AG04450 (cell line): Measurements from ENCODE around the gene LY6G5B. TPM values are rescaled to one million over a fixed set of nuclear protein-coding genes. Genes with fewer than 3 reads are reported as not detected.

Experiments
- CTCF ChIA-PET: fragments of 300-600, 350-600 bp; formaldehyde crosslinking; extraction: SDS; loops from one replicate; lab custom pipeline; 2022; ENCODE audit warnings: antibody characterized with exemption, inconsistent platforms; lab: Charles Lee
- POLR2A ChIA-PET: fragments of 350-600 bp; formaldehyde crosslinking; extraction: SDS; loops from one replicate; lab custom pipeline; 2021; ENCODE audit warnings: antibody characterized with exemption, inconsistent platforms; lab: Yijun Ruan, JAX
- DNase-seq: peaks from one replicate; pipeline ENCODE4 v3.0.0-alpha.2; 2011; ENCODE audit warnings: low read depth, low spot score
- H3K27ac ChIP-seq: one replicate; pipeline ENCODE4 v1.5.1; 2012; ENCODE audit warnings: low read depth, low read length, control low read depth
- H3K27me3 ChIP-seq: one replicate; pipeline ENCODE4 v1.6.0; 2012; ENCODE audit warnings: low read length; ENCODE audit not compliant: control insufficient read depth, insufficient read depth
- H3K4me3 ChIP-seq: 2 replicates; pipeline ENCODE4 v1.5.1; 2011; ENCODE audit warnings: mild to moderate bottlenecking, low read depth, low read length, control low read depth
- H3K9me3 ChIP-seq: 2 replicates; pipeline ENCODE4 v1.5.1; 2012; ENCODE audit warnings: low read length; ENCODE audit not compliant: control insufficient read depth, insufficient read depth
- polyA plus RNA-seq: library from polyadenylated mRNA; depleted of rRNA; stranded (reverse); fragments of >200 nt; gene quantifications from 2 replicates; pipeline ENCODE4 v1.2.3, GENCODE V29; 2011; rRNA removed
- small RNA-seq: library from RNA; depleted of rRNA; stranded (forward); fragments of <200 nt; gene quantifications from one replicate; pipeline ENCODE3, GENCODE V24; 2012; ENCODE audit warnings: low read depth; ENCODE audit not compliant: insufficient read length
- TF ChIP-seq, protein P1 (sequence below): IDR thresholded peaks from 2 replicates; pipeline ENCODE4 v1.5.1; 2011; ENCODE audit warnings: low read depth, low read length, control low read depth, inconsistent platforms

Gene LY6G5B
- polyA plus RNA-seq, 1 experiment: 5.5 TPM

DNA sequence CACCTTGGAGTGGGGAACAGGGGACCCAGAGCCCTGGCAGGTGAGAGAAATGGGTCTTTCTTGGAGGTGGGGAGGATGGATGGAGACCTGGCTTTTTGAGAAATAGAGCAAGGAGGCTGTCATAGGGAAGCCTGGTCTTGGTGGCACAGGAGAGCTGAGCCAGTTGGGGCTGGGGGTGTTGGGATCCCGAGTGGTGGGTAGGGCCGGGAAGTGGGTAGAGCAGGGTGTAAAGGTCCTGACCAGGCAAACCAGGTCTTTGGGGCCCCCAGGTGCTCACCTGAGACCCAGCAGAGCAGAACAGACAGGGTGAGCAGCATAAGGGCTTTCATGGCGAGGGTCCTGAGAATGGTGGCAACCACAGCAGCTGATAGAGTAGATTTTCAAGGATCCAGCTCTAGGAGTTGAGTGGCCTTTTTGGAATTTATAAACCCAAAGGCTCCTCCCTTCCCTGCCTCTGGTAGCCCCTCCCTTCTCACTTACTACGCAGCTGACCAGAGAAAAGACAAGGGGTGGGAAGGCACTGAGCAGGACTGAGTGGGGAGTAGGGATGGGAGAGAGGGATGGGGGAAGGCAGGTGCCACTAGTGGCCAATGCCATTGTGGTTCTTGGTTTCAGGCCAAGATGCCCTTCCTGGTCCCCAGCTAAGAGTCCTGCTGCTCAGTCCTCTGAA lies 51.7 kb downstream of the LY6G5B start, which contains the start of gene LY6G6C:
LY6G6C (minus strand) TSS at position 396 of the 670 bp plus-strand sequence; CDS start at position 329, 67 bp downstream.
- POLR2A ChIA-PET: interaction anchor here (0.5 kb wide), 1 partner anchor 12 kb away, joined by 3 read pairs; no protein-coding TSS in a partner anchor

GRCh38 chr6:31722173-31722572 lies 52.4 kb downstream of the LY6G5B start:
- ChIA-PET CTCF (no interaction called here), POLR2A (no interaction called here)

More for the DNA sequence above, 51.7 kb downstream of the LY6G5B start, which contains the start of gene LY6G6C:
- TF ChIP-seq, protein P1, sequence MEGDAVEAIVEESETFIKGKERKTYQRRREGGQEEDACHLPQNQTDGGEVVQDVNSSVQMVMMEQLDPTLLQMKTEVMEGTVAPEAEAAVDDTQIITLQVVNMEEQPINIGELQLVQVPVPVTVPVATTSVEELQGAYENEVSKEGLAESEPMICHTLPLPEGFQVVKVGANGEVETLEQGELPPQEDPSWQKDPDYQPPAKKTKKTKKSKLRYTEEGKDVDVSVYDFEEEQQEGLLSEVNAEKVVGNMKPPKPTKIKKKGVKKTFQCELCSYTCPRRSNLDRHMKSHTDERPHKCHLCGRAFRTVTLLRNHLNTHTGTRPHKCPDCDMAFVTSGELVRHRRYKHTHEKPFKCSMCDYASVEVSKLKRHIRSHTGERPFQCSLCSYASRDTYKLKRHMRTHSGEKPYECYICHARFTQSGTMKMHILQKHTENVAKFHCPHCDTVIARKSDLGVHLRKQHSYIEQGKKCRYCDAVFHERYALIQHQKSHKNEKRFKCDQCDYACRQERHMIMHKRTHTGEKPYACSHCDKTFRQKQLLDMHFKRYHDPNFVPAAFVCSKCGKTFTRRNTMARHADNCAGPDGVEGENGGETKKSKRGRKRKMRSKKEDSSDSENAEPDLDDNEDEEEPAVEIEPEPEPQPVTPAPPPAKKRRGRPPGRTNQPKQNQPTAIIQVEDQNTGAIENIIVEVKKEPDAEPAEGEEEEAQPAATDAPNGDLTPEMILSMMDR: no peak
- H3K9me3 ChIP-seq: no peaks in the 10 kb centered on the region; the same call in 1 of the 2 replicates
- H3K27me3 ChIP-seq: peaks cover 13% of the 10 kb centered on the region
- CTCF ChIA-PET: no interaction called here
- H3K27ac ChIP-seq: no peak within 1 kb of the TSS
- H3K4me3 ChIP-seq: no peak within 1 kb of the TSS
- no peak for DNase-seq

More at GRCh38 chr6:31722173-31722572, 52.4 kb downstream of the LY6G5B start:
- no peak overlapping the region for H3K27ac ChIP-seq
- DNase-seq: no peak
- H3K9me3 ChIP-seq: no peaks in the 10 kb centered on the region; the same call in 1 of the 2 replicates
- TF ChIP-seq, protein P1: no peak
- peaks cover 13% of the 10 kb centered on the region for H3K27me3 ChIP-seq
- H3K4me3 ChIP-seq: no peak overlapping the region

Small RNA genes within 50 kb of the gene (small RNA-seq; reads per million reads assigned to genes)
- gene LY6G6D: not detected
- gene MIR4646: not detected
- gene MIR6832: not detected
- gene RF00019: not detected
- 11.3 reads per million, percentile 72 among the genes with 10 or more reads in this experiment for gene SNORA38

Other genes with a start within 250 kb of the LY6G5B start
- gene MICB, start 171.8 kb upstream of the LY6G5B start, polyA plus RNA-seq: 17.9 and 19.0 TPM in 2 replicates
- not detected in 2 replicates for gene MCCD1, start 141.0 kb upstream of the LY6G5B start, polyA plus RNA-seq
- 434 and 480 TPM in 2 replicates for gene DDX39B, start 128.0 kb upstream of the LY6G5B start, polyA plus RNA-seq
- gene ATP6V1G2, start 123.4 kb upstream of the LY6G5B start, polyA plus RNA-seq: 12.5 and 14.6 TPM in 2 replicates
- gene NFKBIL1, start 122.4 kb upstream of the LY6G5B start, polyA plus RNA-seq: 5.1 and 5.4 TPM in 2 replicates
- gene LTA, start 97.7 kb upstream of the LY6G5B start, polyA plus RNA-seq: not detected in 2 replicates
- not detected in 2 replicates for gene TNF, start 94.4 kb upstream of the LY6G5B start, polyA plus RNA-seq
- gene LTB, start 87.6 kb upstream of the LY6G5B start, polyA plus RNA-seq: not detected in 2 replicates
- gene LST1, start 83.7 kb upstream of the LY6G5B start, polyA plus RNA-seq: not detected in 2 replicates
- gene NCR3, start 77.0 kb upstream of the LY6G5B start, polyA plus RNA-seq: not detected in 2 replicates
- not detected in 2 replicates for gene AIF1, start 54.7 kb upstream of the LY6G5B start, polyA plus RNA-seq
- 24.8 and 30.7 TPM in 2 replicates for gene PRRC2A, start 49.3 kb upstream of the LY6G5B start, polyA plus RNA-seq
- gene BAG6, start 17.3 kb upstream of the LY6G5B start, polyA plus RNA-seq: 58.2 and 68.7 TPM in 2 replicates
- 2.8 and 3.9 TPM in 2 replicates for gene APOM, start 14.1 kb upstream of the LY6G5B start, polyA plus RNA-seq
- gene C6orf47, start 9.2 kb upstream of the LY6G5B start, polyA plus RNA-seq: 10.2 and 11.6 TPM in 2 replicates
- gene GPANK1, start 5.0 kb upstream of the LY6G5B start, polyA plus RNA-seq: 12.7 and 13.5 TPM in 2 replicates
- 80.1 and 96.0 TPM in 2 replicates for gene CSNK2B, start 3.9 kb upstream of the LY6G5B start, polyA plus RNA-seq
- 2.0 and 2.7 TPM in 2 replicates for gene LY6G5C, start 11.1 kb downstream of the LY6G5B start, polyA plus RNA-seq
- 34.0 and 36.3 TPM in 2 replicates for gene ABHD16A, start 33.3 kb downstream of the LY6G5B start, polyA plus RNA-seq
- gene LY6G6F, start 36.9 kb downstream of the LY6G5B start, polyA plus RNA-seq: not detected in 2 replicates
- gene LY6G6D, start 45.4 kb downstream of the LY6G5B start, polyA plus RNA-seq: not detected in 2 replicates
- not detected in 2 replicates for gene LY6G6C, start 51.8 kb downstream of the LY6G5B start, polyA plus RNA-seq
- not detected in 2 replicates for gene MPIG6B, start 53.4 kb downstream of the LY6G5B start, polyA plus RNA-seq
- 44.4 and 59.1 TPM in 2 replicates for gene DDAH2, start 59.3 kb downstream of the LY6G5B start, polyA plus RNA-seq
- gene CLIC1, start 66.6 kb downstream of the LY6G5B start, polyA plus RNA-seq: 466 and 531 TPM in 2 replicates
- 6.4 and 7.2 TPM in 2 replicates for gene MSH5, start 70.0 kb downstream of the LY6G5B start, polyA plus RNA-seq
- gene SAPCD1, start 92.7 kb downstream of the LY6G5B start, polyA plus RNA-seq: 0.24 and 0.88 TPM in 2 replicates
- gene VWA7, start 107.4 kb downstream of the LY6G5B start, polyA plus RNA-seq: 0.10 and 0.32 TPM in 2 replicates
- gene VARS1, start 125.8 kb downstream of the LY6G5B start, polyA plus RNA-seq: 16.0 and 23.9 TPM in 2 replicates
- 34.2 and 38.3 TPM in 2 replicates for gene LSM2, start 137.0 kb downstream of the LY6G5B start, polyA plus RNA-seq
- 1.1 and 1.2 TPM in 2 replicates for gene HSPA1L, start 145.3 kb downstream of the LY6G5B start, polyA plus RNA-seq
- gene HSPA1A, start 145.6 kb downstream of the LY6G5B start, polyA plus RNA-seq: 46.6 and 50.4 TPM in 2 replicates
- 31.9 TPM in 2 replicates for gene HSPA1B, start 157.8 kb downstream of the LY6G5B start, polyA plus RNA-seq
- 39.0 and 49.4 TPM in 2 replicates for gene NEU1, start 192.8 kb downstream of the LY6G5B start, polyA plus RNA-seq
- gene SLC44A4, start 209.0 kb downstream of the LY6G5B start, polyA plus RNA-seq: 0.04 and 0.12 TPM in 2 replicates
- 23.8 and 28.5 TPM in 2 replicates for gene EHMT2, start 227.7 kb downstream of the LY6G5B start, polyA plus RNA-seq
- gene ZBTB12, start 232.1 kb downstream of the LY6G5B start, polyA plus RNA-seq: 2.4 and 4.3 TPM in 2 replicates